ENCODE data around the gene KIAA0825.

KIAA0825 gene

GRCh38 chr5:94309141-94309540, 309.3 kb downstream of the KIAA0825 start:
- DNase-seq (ENCODE audit: low read depth): no peak

GRCh38 chr5:94308442-94308841, 310.0 kb downstream of the KIAA0825 start:
- DNase-seq (ENCODE audit: low read depth): no peak

GRCh38 chr5:94304146-94304545, 314.3 kb downstream of the KIAA0825 start:
- no peak for DNase-seq (ENCODE audit: low read depth)

- DNase-seq (ENCODE audit: low read depth): peak; percentile 44
Measured at GRCh38 chr5:94288937-94289336, 329.5 kb downstream of the KIAA0825 start.

- no peak for DNase-seq (ENCODE audit: low read depth)
Measured at GRCh38 chr5:94285984-94286383, 332.4 kb downstream of the KIAA0825 start.

GRCh38 chr5:94283093-94283492, 335.3 kb downstream of the KIAA0825 start:
- DNase-seq (ENCODE audit: low read depth): no peak

- DNase-seq (ENCODE audit: low read depth): no peak
Measured at GRCh38 chr5:94281236-94281801, 337.1 kb downstream of the KIAA0825 start.

GRCh38 chr5:94276751-94277150, 341.7 kb downstream of the KIAA0825 start:
- no peak for DNase-seq (ENCODE audit: low read depth)

- no peak for DNase-seq (ENCODE audit: low read depth)
Measured at GRCh38 chr5:94276048-94276447, 342.4 kb downstream of the KIAA0825 start.

GRCh38 chr5:94274707-94275106, 343.7 kb downstream of the KIAA0825 start:
- DNase-seq (ENCODE audit: low read depth): no peak

- DNase-seq (ENCODE audit: low read depth): no peak
Measured at GRCh38 chr5:94268226-94268625, 350.2 kb downstream of the KIAA0825 start.

GRCh38 chr5:94267350-94267899, 351.0 kb downstream of the KIAA0825 start:
- DNase-seq (ENCODE audit: low read depth): no peak

GRCh38 chr5:94266170-94266569, 352.2 kb downstream of the KIAA0825 start:
- DNase-seq (ENCODE audit: low read depth): peak; percentile 32

GRCh38 chr5:94263068-94263467, 355.3 kb downstream of the KIAA0825 start:
- no peak for DNase-seq (ENCODE audit: low read depth)

- no peak for DNase-seq (ENCODE audit: low read depth)
Measured at GRCh38 chr5:94260096-94260495, 358.3 kb downstream of the KIAA0825 start.

GRCh38 chr5:94254214-94254613, 364.2 kb downstream of the KIAA0825 start:
- no peak for DNase-seq (ENCODE audit: low read depth)

- DNase-seq (ENCODE audit: low read depth): no peak
Measured at GRCh38 chr5:94250985-94251384, 367.4 kb downstream of the KIAA0825 start.

- DNase-seq (ENCODE audit: low read depth): no peak
Measured at GRCh38 chr5:94249430-94249829, 369.0 kb downstream of the KIAA0825 start.

GRCh38 chr5:94248175-94248875, 370.1 kb downstream of the KIAA0825 start:
- no peak for DNase-seq (ENCODE audit: low read depth)

GRCh38 chr5:94245608-94246007, 372.8 kb downstream of the KIAA0825 start:
- no peak for DNase-seq (ENCODE audit: low read depth)

- DNase-seq (ENCODE audit: low read depth): no peak
Measured at GRCh38 chr5:94244921-94245320, 373.5 kb downstream of the KIAA0825 start.

- peak; percentile 54 for DNase-seq (ENCODE audit: low read depth)
Measured at GRCh38 chr5:94243612-94244011, 374.8 kb downstream of the KIAA0825 start.

- DNase-seq (ENCODE audit: low read depth): peak; percentile 87
Measured at GRCh38 chr5:94240993-94241651, 377.3 kb downstream of the KIAA0825 start.
